H9 (cell line): Measurements from ENCODE around the gene DDI2. TPM values are rescaled to one million over a fixed set of nuclear protein-coding genes. Genes with fewer than 3 reads are reported as not detected.
A peak's percentile ranks its signal among the peaks of the same experiment; 100 is the strongest.

Experiments
- DNase-seq: peaks from one replicate; pipeline ENCODE4 v3.0.0-alpha.2; 2017
- H2AFZ ChIP-seq: one replicate; pipeline ENCODE4 v1.6.1; 2013; ENCODE audit warnings: mild to moderate bottlenecking, low read length, control low read depth, moderate library complexity
- H2AK5ac ChIP-seq: 2 replicates; pipeline ENCODE4 v1.6.1; 2013; ENCODE audit warnings: low read length, control low read depth, mixed read lengths; ENCODE audit not compliant: insufficient read length
- H2BK120ac ChIP-seq: one replicate; pipeline ENCODE4 v1.6.1; 2013; ENCODE audit warnings: low read depth, mild to moderate bottlenecking, low read length, control low read depth, inconsistent platforms; ENCODE audit not compliant: poor library complexity, severe bottlenecking
- H2BK12ac ChIP-seq: 2 replicates; pipeline ENCODE4 v1.6.1; 2013; ENCODE audit warnings: low read length, control low read depth, mixed read lengths, low read depth; ENCODE audit not compliant: insufficient read length
- H2BK15ac ChIP-seq: 2 replicates; pipeline ENCODE4 v1.6.1; 2013; ENCODE audit warnings: low read depth, low read length, control low read depth
- H2BK20ac ChIP-seq: one replicate; pipeline ENCODE4 v1.6.1; 2013; ENCODE audit warnings: low read depth, mild to moderate bottlenecking, low read length, control low read depth, inconsistent platforms; ENCODE audit not compliant: poor library complexity, severe bottlenecking
- H2BK5ac ChIP-seq: 2 replicates; pipeline ENCODE4 v1.6.1; 2013; ENCODE audit warnings: low read length, control low read depth, mixed read lengths; ENCODE audit not compliant: insufficient read length
- H3K14ac ChIP-seq: 2 replicates; pipeline ENCODE4 v1.6.1; 2013; ENCODE audit warnings: low read length, control low read depth; ENCODE audit not compliant: insufficient read depth
- H3K18ac ChIP-seq: 2 replicates; pipeline ENCODE4 v1.6.1; 2013; ENCODE audit warnings: low read depth, mild to moderate bottlenecking, mixed read lengths, low read length, control low read depth; ENCODE audit not compliant: insufficient read length
- H3K23ac ChIP-seq: 2 replicates; pipeline ENCODE4 v1.6.1; 2013; ENCODE audit warnings: low read length, control low read depth, mixed read lengths, low read depth; ENCODE audit not compliant: insufficient read length
- H3K23me2 ChIP-seq: 2 replicates; pipeline ENCODE4 v1.6.1; 2013; ENCODE audit warnings: low read depth, mild to moderate bottlenecking, mixed read lengths, low read length, control low read depth; ENCODE audit not compliant: insufficient read length, poor library complexity, severe bottlenecking
- H3K27ac ChIP-seq: 2 replicates; pipeline ENCODE4 v1.5.1; 2013; ENCODE audit warnings: low read length, control low read depth, mixed read lengths, low read depth; ENCODE audit not compliant: insufficient read length
- H3K27me3 ChIP-seq: 2 replicates; pipeline ENCODE4 v1.6.1; 2013; ENCODE audit warnings: low read length, control low read depth, inconsistent platforms; ENCODE audit not compliant: insufficient read depth
- H3K4ac ChIP-seq: 2 replicates; pipeline ENCODE4 v1.6.1; 2013; ENCODE audit warnings: low read depth, mild to moderate bottlenecking, control low read depth, inconsistent platforms, low read length, moderate library complexity
- H3K4me1 ChIP-seq: 2 replicates; pipeline ENCODE4 v1.6.1; 2013; ENCODE audit warnings: low read length, control low read depth, inconsistent platforms; ENCODE audit not compliant: insufficient read depth
- H3K4me2 ChIP-seq: 2 replicates; pipeline ENCODE4 v1.6.1; 2013; ENCODE audit warnings: low read length, control low read depth, mixed read lengths; ENCODE audit not compliant: insufficient read length, insufficient read depth
- H3K56ac ChIP-seq: 2 replicates; pipeline ENCODE4 v1.6.1; 2013; ENCODE audit warnings: low read depth, mild to moderate bottlenecking, mixed read lengths, low read length, control low read depth; ENCODE audit not compliant: insufficient read length
- H3K79me1 ChIP-seq: 2 replicates; pipeline ENCODE4 v1.6.1; 2013; ENCODE audit warnings: low read depth, mild to moderate bottlenecking, moderate library complexity, low read length, control low read depth, inconsistent platforms; ENCODE audit not compliant: insufficient read depth, poor library complexity, severe bottlenecking
- H3K79me2 ChIP-seq: 2 replicates; pipeline ENCODE4 v1.6.1; 2013; ENCODE audit warnings: low read length, control low read depth, inconsistent platforms; ENCODE audit not compliant: insufficient read depth
- H3K9ac ChIP-seq: 2 replicates; pipeline ENCODE4 v1.6.1; 2013; ENCODE audit warnings: low read length, control low read depth, mixed read lengths; ENCODE audit not compliant: insufficient read length; ENCODE audit errors: extremely low read depth
- H3K9me3 ChIP-seq: one replicate; pipeline ENCODE4 v1.6.1; 2013; ENCODE audit warnings: low read depth, low read length, inconsistent platforms; ENCODE audit not compliant: control insufficient read depth
- H3T11ph ChIP-seq: one replicate; pipeline ENCODE4 v1.6.1; 2013; ENCODE audit warnings: mild to moderate bottlenecking, low read length, control low read depth, inconsistent platforms
- H4K20me1 ChIP-seq: one replicate; pipeline ENCODE4 v1.6.1; 2013; ENCODE audit not compliant: control insufficient read depth, insufficient read length, insufficient read depth
- H4K5ac ChIP-seq: 2 replicates; pipeline ENCODE4 v1.6.1; 2013; ENCODE audit warnings: low read depth, mild to moderate bottlenecking, mixed read lengths, low read length, control low read depth; ENCODE audit not compliant: insufficient read length
- H4K8ac ChIP-seq: replicated peaks from 2 replicates; pipeline ENCODE4 v1.6.1; 2013; ENCODE audit warnings: low read length, control low read depth, mixed read lengths, low read depth; ENCODE audit not compliant: insufficient read length
- H4K91ac ChIP-seq: 2 replicates; pipeline ENCODE4 v1.6.1; 2013; ENCODE audit warnings: low read depth, mild to moderate bottlenecking, moderate library complexity, mixed read lengths, low read length, control low read depth; ENCODE audit not compliant: insufficient read length
- H3K27ac Mint-ChIP-seq, 3 experiments: 2 replicates in 2 of 3; 3 replicates in 1 of 3; pipeline ENCODE4 v1.8.0; 2020 to 2021; ENCODE audit warnings: mixed read lengths in 3 of 3, mild to moderate bottlenecking in 1 of 3, moderate library complexity in 1 of 3
- H3K27me3 Mint-ChIP-seq: 2 replicates; pipeline ENCODE4 v1.8.0; 2021; ENCODE audit warnings: low read depth, mild to moderate bottlenecking, moderate library complexity, mixed read lengths
- H3K36me3 Mint-ChIP-seq, 3 experiments: 2 replicates in 2 of 3; 3 replicates in 1 of 3; pipeline ENCODE4 v1.8.0; 2020 to 2021; ENCODE audit warnings: low read depth in 3 of 3, mixed read lengths in 3 of 3; ENCODE audit not compliant: insufficient read depth in 1 of 3
- H3K4me1 Mint-ChIP-seq, 2 experiments: 2 replicates each; pipeline ENCODE4 v1.8.0; 2020; ENCODE audit warnings: mixed read lengths in 2 of 2
- H3K4me3 Mint-ChIP-seq, 2 experiments: 2 replicates in 1 of 2; 3 replicates in 1 of 2; pipeline ENCODE4 v1.8.0; 2020 to 2021; ENCODE audit warnings: mild to moderate bottlenecking in 2 of 2, mixed read lengths in 2 of 2, moderate library complexity in 1 of 2
- H3K9me3 Mint-ChIP-seq, 2 experiments: 2 replicates in 1 of 2; 3 replicates in 1 of 2; pipeline ENCODE4 v1.8.0; 2020; ENCODE audit warnings: mild to moderate bottlenecking in 2 of 2, mixed read lengths in 2 of 2, moderate library complexity in 1 of 2
- CTCF ChIP-seq: fragments of 200-600 bp; sonication (generic); conservative IDR thresholded peaks from 3 replicates; pipeline ENCODE4 v1.8.0; 2021; ENCODE audit warnings: antibody characterized with exemption, mild to moderate bottlenecking
- WGBS: extraction: QIAGEN DNeasy Blood & Tissue Kit; methylation state at CpG from one replicate; pipeline ENCODE4 v1.1.7; 2013; ENCODE audit warnings: missing lambda C conversion rate, low lambda C conversion rate, mixed read lengths; ENCODE audit not compliant: insufficient read length; ENCODE audit errors: extremely low coverage; 5-methylcytosine and 5-hydroxymethylcytosine counted together
- total RNA-seq: library from RNA; stranded (reverse); gene quantifications from 2 replicates; pipeline ENCODE4 v1.2.1, GENCODE V29; 2021

The DDI2 gene
- total RNA-seq, 1 experiment from 2014 or later, result 45.0 TPM

GRCh38 chr1:15573477-15573876 lies 43.8 kb upstream of the DDI2 start:
- Mint-ChIP-seq H3K4me1 (peaks cover 3 to 5% of the 10 kb centered on the region in 2 experiments), H3K9me3 (no peaks in the 10 kb centered on the region), H3K36me3 (peaks cover 0 to 24% (median 18%) of the 10 kb centered on the region in 3 experiments; a peak in 5 of 7 replicates), H3K27me3 (no peaks in the 10 kb centered on the region), H3K27ac (peak overlapping the region in 2 of 3 experiments; percentile 59 to 85; a peak in 3 of 7 replicates), H3K4me3 (no peak overlapping the region)
- Histone ChIP-seq H3K23ac (no peak overlapping the region), H2BK5ac (no peak overlapping the region), H2BK120ac (no peak overlapping the region), H3K27ac (no peak overlapping the region), H3K56ac (no peak overlapping the region), H4K20me1 (no peaks in the 10 kb centered on the region), H3K4me1 (no peaks in the 10 kb centered on the region), H2AFZ (no peak overlapping the region), H3K27me3 (no peaks in the 10 kb centered on the region), H3T11ph (no peak overlapping the region), H4K8ac (no peak overlapping the region), H3K79me1 (no peaks in the 10 kb centered on the region), H2AK5ac (no peak overlapping the region), H3K4ac (no peak overlapping the region), H4K5ac (no peak overlapping the region), H3K9ac (no peak overlapping the region), H3K18ac (no peak overlapping the region), H2BK15ac (no peak overlapping the region), H2BK12ac (no peak overlapping the region), H3K9me3 (no peaks in the 10 kb centered on the region), H3K4me2 (no peak overlapping the region), H4K91ac (no peak overlapping the region), H3K79me2 (no peaks in the 10 kb centered on the region), H3K14ac (no peak overlapping the region), H2BK20ac (no peak overlapping the region), H3K23me2 (no peaks in the 10 kb centered on the region)
- no CpG with 5 or more reads among the region's 9 CpGs for WGBS
- DNase-seq, result no peak
- TF ChIP-seq CTCF, result no peak
